GM23338 (cell line): ENCODE results near the gene PDE4D. TPM values are rescaled to one million over a fixed set of nuclear protein-coding genes. Genes with fewer than 3 reads are reported as not detected.
"Not testable (repeated sequence)": the region's sequence is repeated elsewhere in the genome, so short reads cannot be mapped to it uniquely, and the experiment has no call there.

Experiments
- ATAC-seq: fragments of 200-7000 bp; cut with Tn5 transposase; 3 replicates; pipeline ENCODE4 v1.9.1; 2020
- DNase-seq: peaks from one replicate; pipeline ENCODE4 v3.0.0-alpha.2; 2015; ENCODE audit warnings: low spot score
- H2AFZ ChIP-seq: fragments of 200-600 bp; sonication (generic); 2 replicates; pipeline ENCODE4 v1.8.0; 2016; ENCODE audit warnings: antibody characterized with exemption, mild to moderate bottlenecking, moderate library complexity
- H3F3A ChIP-seq: fragments of 200-600 bp; sonication (generic); replicated peaks from 2 replicates; pipeline ENCODE4 v1.8.0; 2017; ENCODE audit warnings: antibody characterized with exemption, mixed run types, low read depth
- H3K27ac ChIP-seq: fragments of 200-600 bp; sonication (generic); 2 replicates; pipeline ENCODE4 v1.6.1; 2016; ENCODE audit warnings: low read depth
- H3K27me3 ChIP-seq: fragments of 200-600 bp; sonication (generic); 2 replicates; pipeline ENCODE4 v1.8.0; 2016; ENCODE audit warnings: mild to moderate bottlenecking, mixed run types, moderate library complexity; ENCODE audit not compliant: insufficient read depth
- H3K36me3 ChIP-seq: fragments of 200-600 bp; sonication (generic); 2 replicates; pipeline ENCODE4 v1.8.0; 2016; ENCODE audit warnings: mild to moderate bottlenecking; ENCODE audit not compliant: insufficient read depth
- H3K4me1 ChIP-seq: fragments of 200-600 bp; sonication (generic); 2 replicates; pipeline ENCODE4 v1.8.0; 2016; ENCODE audit warnings: mild to moderate bottlenecking, moderate library complexity; ENCODE audit not compliant: insufficient read depth
- H3K4me2 ChIP-seq: fragments of 200-600 bp; sonication (generic); 2 replicates; pipeline ENCODE4 v1.7.1; 2017; ENCODE audit warnings: mixed run types
- H3K4me3 ChIP-seq: fragments of 200-600 bp; sonication (generic); 2 replicates; pipeline ENCODE4 v1.6.1; 2016; ENCODE audit warnings: mixed run types
- H3K79me2 ChIP-seq: fragments of 200-600 bp; sonication (generic); replicated peaks from 2 replicates; pipeline ENCODE4 v1.8.0; 2017; ENCODE audit warnings: mild to moderate bottlenecking; ENCODE audit not compliant: insufficient read depth
- H3K9me2 ChIP-seq: fragments of 200-600 bp; sonication (generic); 2 replicates; pipeline ENCODE4 v1.8.0; 2017; ENCODE audit not compliant: insufficient read depth
- H4K20me1 ChIP-seq: fragments of 200-600 bp; sonication (generic); replicated peaks from 2 replicates; pipeline ENCODE4 v1.8.0; 2017; ENCODE audit warnings: mild to moderate bottlenecking; ENCODE audit not compliant: insufficient read depth
- H3K27ac Mint-ChIP-seq: 2 replicates; pipeline ENCODE4 v1.8.0; 2020; ENCODE audit warnings: inconsistent platforms, mild to moderate bottlenecking, moderate library complexity, mixed read lengths
- H3K27me3 Mint-ChIP-seq: 3 replicates; pipeline ENCODE4 v1.8.0; 2022; ENCODE audit warnings: low read depth, mild to moderate bottlenecking, moderate library complexity, mixed read lengths, inconsistent platforms; ENCODE audit not compliant: insufficient read depth, poor library complexity
- H3K36me3 Mint-ChIP-seq: 3 replicates; pipeline ENCODE4 v1.8.0; 2021; ENCODE audit warnings: low read depth, mild to moderate bottlenecking, inconsistent platforms, moderate library complexity, mixed read lengths
- H3K4me1 Mint-ChIP-seq: 3 replicates; pipeline ENCODE4 v1.8.0; 2020; ENCODE audit warnings: mild to moderate bottlenecking, inconsistent platforms, mixed read lengths
- H3K4me3 Mint-ChIP-seq: 3 replicates; pipeline ENCODE4 v1.8.0; 2021; ENCODE audit warnings: moderate library complexity, mild to moderate bottlenecking, inconsistent platforms, mixed read lengths
- H3K9me3 Mint-ChIP-seq: 3 replicates; pipeline ENCODE4 v1.8.0; 2020; ENCODE audit warnings: moderate library complexity, mild to moderate bottlenecking, inconsistent platforms, mixed read lengths
- CREB1 ChIP-seq: fragments of 250-450 bp; sonication (Bioruptor Pico); IDR thresholded peaks from 2 replicates; pipeline ENCODE4 v1.5.0; 2020; ENCODE audit warnings: low read depth, mild to moderate bottlenecking, moderate library complexity
- EZH2phosphoT487 ChIP-seq: fragments of 200-600 bp; sonication (generic); IDR thresholded peaks from one replicate; pipeline ENCODE4 v1.8.1; 2018; ENCODE audit warnings: antibody characterized with exemption; ENCODE audit not compliant: unreplicated experiment
- JUNB ChIP-seq: IDR thresholded peaks from one replicate; pipeline ENCODE4 v1.6.1; 2016; ENCODE audit warnings: antibody characterized with exemption; ENCODE audit not compliant: unreplicated experiment
- NANOG ChIP-seq: IDR thresholded peaks from 2 replicates; pipeline ENCODE4 v1.6.1; 2016; ENCODE audit warnings: antibody characterized with exemption, borderline replicate concordance
- POLR2AphosphoS5 ChIP-seq: IDR thresholded peaks from 2 replicates; pipeline ENCODE4 v1.6.1; 2016; ENCODE audit warnings: antibody characterized with exemption, low read depth
- ZNF114 ChIP-seq: fragments of 250-450 bp; sonication (Bioruptor Pico); IDR thresholded peaks from 2 replicates; pipeline ENCODE4 v1.5.0; 2020; ENCODE audit warnings: mild to moderate bottlenecking, moderate library complexity
- polyA plus RNA-seq: library from polyadenylated mRNA; unstranded; fragments of >200 nt; fragmentation: Nextera tagmentation; extraction: Ambion mirVana; gene quantifications from 2 replicates; pipeline ENCODE4 v1.2.1, GENCODE V29; 2016
- total RNA-seq: library from RNA; depleted of rRNA; stranded (reverse); fragments of >200 nt; shearing (Covaris generic); gene quantifications from 2 replicates; pipeline ENCODE4 v1.2.3, GENCODE V29; 2014
- TF ChIP-seq, protein P1 (sequence below): IDR thresholded peaks from 2 replicates; pipeline ENCODE4 v1.6.1; 2016; ENCODE audit warnings: antibody characterized with exemption
- TF ChIP-seq, protein P2 (sequence below), 2 experiments: fragments of 200-600 bp in 1 of 2; sonication (generic) in 1 of 2; conservative IDR thresholded peaks; 2 replicates each; pipeline versions ENCODE4 v1.5.1 to v1.6.1; 2016 to 2017; ENCODE audit warnings: antibody characterized with exemption in 2 of 2, low read depth in 2 of 2, mild to moderate bottlenecking in 2 of 2, moderate library complexity in 1 of 2
- TF ChIP-seq, protein P3 (sequence below): IDR thresholded peaks from one replicate; pipeline ENCODE4 v1.6.1; 2018; ENCODE audit warnings: antibody characterized with exemption; ENCODE audit not compliant: unreplicated experiment
- TF ChIP-seq, protein P4 (sequence below): fragments of 250-450 bp; sonication (Bioruptor Pico); IDR thresholded peaks from 2 replicates; pipeline ENCODE4 v1.5.0; 2020; ENCODE audit warnings: mild to moderate bottlenecking, moderate library complexity

The PDE4D gene
- total and polyA plus RNA-seq, 2 experiments from 2014 or later, result 2.1 to 4.7 TPM

DNA sequence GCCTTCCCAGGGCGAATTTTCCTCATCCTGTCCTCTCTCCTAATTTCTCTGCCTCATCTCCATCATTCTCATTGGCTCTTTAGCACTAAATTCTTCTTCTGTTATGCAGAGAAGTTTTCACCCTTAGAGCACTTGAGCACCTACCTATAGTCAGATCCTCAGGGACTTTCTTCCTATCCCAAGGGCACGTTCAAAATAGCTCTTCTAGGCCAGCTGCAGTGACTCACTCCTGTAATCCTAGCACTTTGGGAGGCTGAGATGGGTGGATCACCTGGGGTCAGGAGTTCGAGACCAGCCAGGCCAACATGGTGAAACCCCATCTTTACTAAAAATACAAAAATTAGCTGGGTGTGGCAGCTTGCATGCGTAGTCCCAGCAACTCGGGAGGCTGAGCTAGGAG is 320.0 kb downstream of the PDE4D start:
- not testable (repeated sequence) for H3K27me3 ChIP-seq, H2AFZ ChIP-seq, H3K4me3 ChIP-seq, H3K9me3 Mint-ChIP-seq, H4K20me1 ChIP-seq, H3F3A ChIP-seq, DNase-seq, H3K27ac Mint-ChIP-seq, H3K27me3 Mint-ChIP-seq, H3K4me2 ChIP-seq, ATAC-seq, H3K79me2 ChIP-seq, H3K9me2 ChIP-seq, H3K27ac ChIP-seq, H3K36me3 ChIP-seq, H3K36me3 Mint-ChIP-seq, H3K4me3 Mint-ChIP-seq
- H3K4me1 ChIP-seq, result peaks cover 30% of the 10 kb centered on the region
- H3K4me1 Mint-ChIP-seq, result peaks cover 36% of the 10 kb centered on the region

DNA sequence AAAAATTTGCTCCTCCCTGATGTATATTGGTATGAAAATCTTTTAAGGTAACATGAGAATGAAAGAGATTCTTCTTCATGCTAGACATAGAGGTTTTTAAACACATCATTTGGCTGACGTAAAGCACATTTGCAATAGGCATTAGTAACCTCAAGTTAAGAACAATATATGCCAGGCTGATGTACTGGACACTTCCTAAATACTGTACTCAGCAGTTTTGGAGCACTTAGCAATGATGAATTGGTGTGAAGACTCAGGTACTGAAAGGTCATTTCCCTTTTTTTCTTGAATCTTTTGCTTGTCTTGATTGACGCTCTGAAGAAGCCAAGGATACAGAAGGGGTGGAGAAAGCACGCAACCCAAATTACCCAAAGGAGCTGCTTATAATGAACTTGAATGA is 322.5 kb downstream of the PDE4D start:
- no peaks in the 10 kb centered on the region for H4K20me1 ChIP-seq
- no peaks in the 10 kb centered on the region for H3K9me2 ChIP-seq
- ATAC-seq, result no peak
- H3K4me2 ChIP-seq, result no peak overlapping the region
- Mint-ChIP-seq H3K4me3 (no peak overlapping the region), H3K27ac (peak overlapping the region; percentile 17; the same call in 1 of the 2 replicates), H3K36me3 (peaks cover 14% of the 10 kb centered on the region; the same call in 2 of the 3 replicates), H3K9me3 (0 out of 3 replicates have a peak, but pooled peaks cover 5% of the 10 kb centered on the region), H3K27me3 (no peaks in the 10 kb centered on the region), H3K4me1 (peaks cover 30% of the 10 kb centered on the region)
- H3K79me2 ChIP-seq, result no peaks in the 10 kb centered on the region
- H3F3A ChIP-seq, result no peaks in the 10 kb centered on the region
- DNase-seq, result no peak
- no peak overlapping the region for H3K4me3 ChIP-seq
- H3K27me3 ChIP-seq, result no peaks in the 10 kb centered on the region
- no peak overlapping the region for H3K27ac ChIP-seq
- no peaks in the 10 kb centered on the region for H3K36me3 ChIP-seq
- no peak overlapping the region for H2AFZ ChIP-seq
- peaks cover 31% of the 10 kb centered on the region for H3K4me1 ChIP-seq
- TF ChIP-seq, protein P1, sequence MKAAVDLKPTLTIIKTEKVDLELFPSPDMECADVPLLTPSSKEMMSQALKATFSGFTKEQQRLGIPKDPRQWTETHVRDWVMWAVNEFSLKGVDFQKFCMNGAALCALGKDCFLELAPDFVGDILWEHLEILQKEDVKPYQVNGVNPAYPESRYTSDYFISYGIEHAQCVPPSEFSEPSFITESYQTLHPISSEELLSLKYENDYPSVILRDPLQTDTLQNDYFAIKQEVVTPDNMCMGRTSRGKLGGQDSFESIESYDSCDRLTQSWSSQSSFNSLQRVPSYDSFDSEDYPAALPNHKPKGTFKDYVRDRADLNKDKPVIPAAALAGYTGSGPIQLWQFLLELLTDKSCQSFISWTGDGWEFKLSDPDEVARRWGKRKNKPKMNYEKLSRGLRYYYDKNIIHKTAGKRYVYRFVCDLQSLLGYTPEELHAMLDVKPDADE, result no peak
- TF ChIP-seq, protein P2, sequence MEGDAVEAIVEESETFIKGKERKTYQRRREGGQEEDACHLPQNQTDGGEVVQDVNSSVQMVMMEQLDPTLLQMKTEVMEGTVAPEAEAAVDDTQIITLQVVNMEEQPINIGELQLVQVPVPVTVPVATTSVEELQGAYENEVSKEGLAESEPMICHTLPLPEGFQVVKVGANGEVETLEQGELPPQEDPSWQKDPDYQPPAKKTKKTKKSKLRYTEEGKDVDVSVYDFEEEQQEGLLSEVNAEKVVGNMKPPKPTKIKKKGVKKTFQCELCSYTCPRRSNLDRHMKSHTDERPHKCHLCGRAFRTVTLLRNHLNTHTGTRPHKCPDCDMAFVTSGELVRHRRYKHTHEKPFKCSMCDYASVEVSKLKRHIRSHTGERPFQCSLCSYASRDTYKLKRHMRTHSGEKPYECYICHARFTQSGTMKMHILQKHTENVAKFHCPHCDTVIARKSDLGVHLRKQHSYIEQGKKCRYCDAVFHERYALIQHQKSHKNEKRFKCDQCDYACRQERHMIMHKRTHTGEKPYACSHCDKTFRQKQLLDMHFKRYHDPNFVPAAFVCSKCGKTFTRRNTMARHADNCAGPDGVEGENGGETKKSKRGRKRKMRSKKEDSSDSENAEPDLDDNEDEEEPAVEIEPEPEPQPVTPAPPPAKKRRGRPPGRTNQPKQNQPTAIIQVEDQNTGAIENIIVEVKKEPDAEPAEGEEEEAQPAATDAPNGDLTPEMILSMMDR (conservative IDR thresholded peaks at IDR 0.05; ENCODE audit: low read depth in 2 of 2), result no peak
- TF ChIP-seq NANOG (no peak), ZNF114 (CRISPR knock-in tag) (no peak), JUNB (no peak), EZH2phosphoT487 (no peak), POLR2AphosphoS5 (no peak), CREB1 (no peak)
- TF ChIP-seq, protein P3, sequence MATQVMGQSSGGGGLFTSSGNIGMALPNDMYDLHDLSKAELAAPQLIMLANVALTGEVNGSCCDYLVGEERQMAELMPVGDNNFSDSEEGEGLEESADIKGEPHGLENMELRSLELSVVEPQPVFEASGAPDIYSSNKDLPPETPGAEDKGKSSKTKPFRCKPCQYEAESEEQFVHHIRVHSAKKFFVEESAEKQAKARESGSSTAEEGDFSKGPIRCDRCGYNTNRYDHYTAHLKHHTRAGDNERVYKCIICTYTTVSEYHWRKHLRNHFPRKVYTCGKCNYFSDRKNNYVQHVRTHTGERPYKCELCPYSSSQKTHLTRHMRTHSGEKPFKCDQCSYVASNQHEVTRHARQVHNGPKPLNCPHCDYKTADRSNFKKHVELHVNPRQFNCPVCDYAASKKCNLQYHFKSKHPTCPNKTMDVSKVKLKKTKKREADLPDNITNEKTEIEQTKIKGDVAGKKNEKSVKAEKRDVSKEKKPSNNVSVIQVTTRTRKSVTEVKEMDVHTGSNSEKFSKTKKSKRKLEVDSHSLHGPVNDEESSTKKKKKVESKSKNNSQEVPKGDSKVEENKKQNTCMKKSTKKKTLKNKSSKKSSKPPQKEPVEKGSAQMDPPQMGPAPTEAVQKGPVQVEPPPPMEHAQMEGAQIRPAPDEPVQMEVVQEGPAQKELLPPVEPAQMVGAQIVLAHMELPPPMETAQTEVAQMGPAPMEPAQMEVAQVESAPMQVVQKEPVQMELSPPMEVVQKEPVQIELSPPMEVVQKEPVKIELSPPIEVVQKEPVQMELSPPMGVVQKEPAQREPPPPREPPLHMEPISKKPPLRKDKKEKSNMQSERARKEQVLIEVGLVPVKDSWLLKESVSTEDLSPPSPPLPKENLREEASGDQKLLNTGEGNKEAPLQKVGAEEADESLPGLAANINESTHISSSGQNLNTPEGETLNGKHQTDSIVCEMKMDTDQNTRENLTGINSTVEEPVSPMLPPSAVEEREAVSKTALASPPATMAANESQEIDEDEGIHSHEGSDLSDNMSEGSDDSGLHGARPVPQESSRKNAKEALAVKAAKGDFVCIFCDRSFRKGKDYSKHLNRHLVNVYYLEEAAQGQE, result no peak
- TF ChIP-seq, protein P4, sequence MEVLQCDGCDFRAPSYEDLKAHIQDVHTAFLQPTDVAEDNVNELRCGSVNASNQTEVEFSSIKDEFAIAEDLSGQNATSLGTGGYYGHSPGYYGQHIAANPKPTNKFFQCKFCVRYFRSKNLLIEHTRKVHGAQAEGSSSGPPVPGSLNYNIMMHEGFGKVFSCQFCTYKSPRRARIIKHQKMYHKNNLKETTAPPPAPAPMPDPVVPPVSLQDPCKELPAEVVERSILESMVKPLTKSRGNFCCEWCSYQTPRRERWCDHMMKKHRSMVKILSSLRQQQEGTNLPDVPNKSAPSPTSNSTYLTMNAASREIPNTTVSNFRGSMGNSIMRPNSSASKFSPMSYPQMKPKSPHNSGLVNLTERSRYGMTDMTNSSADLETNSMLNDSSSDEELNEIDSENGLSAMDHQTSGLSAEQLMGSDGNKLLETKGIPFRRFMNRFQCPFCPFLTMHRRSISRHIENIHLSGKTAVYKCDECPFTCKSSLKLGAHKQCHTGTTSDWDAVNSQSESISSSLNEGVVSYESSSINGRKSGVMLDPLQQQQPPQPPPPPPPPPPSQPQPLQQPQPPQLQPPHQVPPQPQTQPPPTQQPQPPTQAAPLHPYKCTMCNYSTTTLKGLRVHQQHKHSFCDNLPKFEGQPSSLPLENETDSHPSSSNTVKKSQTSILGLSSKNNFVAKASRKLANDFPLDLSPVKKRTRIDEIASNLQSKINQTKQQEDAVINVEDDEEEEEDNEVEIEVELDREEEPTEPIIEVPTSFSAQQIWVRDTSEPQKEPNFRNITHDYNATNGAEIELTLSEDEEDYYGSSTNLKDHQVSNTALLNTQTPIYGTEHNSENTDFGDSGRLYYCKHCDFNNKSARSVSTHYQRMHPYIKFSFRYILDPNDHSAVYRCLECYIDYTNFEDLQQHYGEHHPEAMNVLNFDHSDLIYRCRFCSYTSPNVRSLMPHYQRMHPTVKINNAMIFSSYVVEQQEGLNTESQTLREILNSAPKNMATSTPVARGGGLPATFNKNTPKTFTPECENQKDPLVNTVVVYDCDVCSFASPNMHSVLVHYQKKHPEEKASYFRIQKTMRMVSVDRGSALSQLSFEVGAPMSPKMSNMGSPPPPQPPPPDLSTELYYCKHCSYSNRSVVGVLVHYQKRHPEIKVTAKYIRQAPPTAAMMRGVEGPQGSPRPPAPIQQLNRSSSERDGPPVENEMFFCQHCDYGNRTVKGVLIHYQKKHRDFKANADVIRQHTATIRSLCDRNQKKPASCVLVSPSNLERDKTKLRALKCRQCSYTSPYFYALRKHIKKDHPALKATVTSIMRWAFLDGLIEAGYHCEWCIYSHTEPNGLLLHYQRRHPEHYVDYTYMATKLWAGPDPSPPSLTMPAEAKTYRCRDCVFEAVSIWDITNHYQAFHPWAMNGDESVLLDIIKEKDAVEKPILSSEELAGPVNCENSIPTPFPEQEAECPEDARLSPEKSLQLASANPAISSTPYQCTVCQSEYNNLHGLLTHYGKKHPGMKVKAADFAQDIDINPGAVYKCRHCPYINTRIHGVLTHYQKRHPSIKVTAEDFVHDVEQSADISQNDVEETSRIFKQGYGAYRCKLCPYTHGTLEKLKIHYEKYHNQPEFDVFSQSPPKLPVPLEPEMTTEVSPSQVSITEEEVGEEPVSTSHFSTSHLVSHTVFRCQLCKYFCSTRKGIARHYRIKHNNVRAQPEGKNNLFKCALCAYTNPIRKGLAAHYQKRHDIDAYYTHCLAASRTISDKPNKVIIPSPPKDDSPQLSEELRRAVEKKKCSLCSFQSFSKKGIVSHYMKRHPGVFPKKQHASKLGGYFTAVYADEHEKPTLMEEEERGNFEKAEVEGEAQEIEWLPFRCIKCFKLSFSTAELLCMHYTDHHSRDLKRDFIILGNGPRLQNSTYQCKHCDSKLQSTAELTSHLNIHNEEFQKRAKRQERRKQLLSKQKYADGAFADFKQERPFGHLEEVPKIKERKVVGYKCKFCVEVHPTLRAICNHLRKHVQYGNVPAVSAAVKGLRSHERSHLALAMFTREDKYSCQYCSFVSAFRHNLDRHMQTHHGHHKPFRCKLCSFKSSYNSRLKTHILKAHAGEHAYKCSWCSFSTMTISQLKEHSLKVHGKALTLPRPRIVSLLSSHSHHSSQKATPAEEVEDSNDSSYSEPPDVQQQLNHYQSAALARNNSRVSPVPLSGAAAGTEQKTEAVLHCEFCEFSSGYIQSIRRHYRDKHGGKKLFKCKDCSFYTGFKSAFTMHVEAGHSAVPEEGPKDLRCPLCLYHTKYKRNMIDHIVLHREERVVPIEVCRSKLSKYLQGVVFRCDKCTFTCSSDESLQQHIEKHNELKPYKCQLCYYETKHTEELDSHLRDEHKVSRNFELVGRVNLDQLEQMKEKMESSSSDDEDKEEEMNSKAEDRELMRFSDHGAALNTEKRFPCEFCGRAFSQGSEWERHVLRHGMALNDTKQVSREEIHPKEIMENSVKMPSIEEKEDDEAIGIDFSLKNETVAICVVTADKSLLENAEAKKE, result no peak
